T-helper 2 cell treated with Interferon-gamma antibody and Interleukin-4, amounts not matched to agents 5 μg/mL and 100 μg/mL, for 36 hours (primary cell): Measurements from ENCODE around the gene PTPN1.

Experiments
- DNase-seq: peaks from one replicate; pipeline ENCODE4 v3.0.0; 2021; ENCODE audit warnings: low spot score
- H3K27ac Mint-ChIP-seq: one replicate; pipeline ENCODE4 v1.8.0; 2021; ENCODE audit warnings: mild to moderate bottlenecking, mixed read lengths
- H3K27me3 Mint-ChIP-seq: one replicate; pipeline ENCODE4 v1.8.0; 2021; ENCODE audit warnings: low read depth, mixed read lengths
- H3K36me3 Mint-ChIP-seq: one replicate; pipeline ENCODE4 v1.8.0; 2021; ENCODE audit warnings: low read depth, mixed read lengths
- H3K4me1 Mint-ChIP-seq: one replicate; pipeline ENCODE4 v1.8.0; 2021; ENCODE audit warnings: low read depth, mixed read lengths
- H3K4me3 Mint-ChIP-seq: one replicate; pipeline ENCODE4 v1.8.0; 2022; ENCODE audit warnings: mild to moderate bottlenecking, moderate library complexity, mixed read lengths
- H3K9me3 Mint-ChIP-seq: one replicate; pipeline ENCODE4 v1.8.0; 2021; ENCODE audit warnings: mixed read lengths

The PTPN1 gene

GRCh38 chr20:50602432-50603088 lies 92.4 kb downstream of the PTPN1 start:
- no peaks in the 10 kb centered on the region for H3K36me3 Mint-ChIP-seq
- DNase-seq, result no peak
- peaks cover 2% of the 10 kb centered on the region for H3K27me3 Mint-ChIP-seq
- no peaks in the 10 kb centered on the region for H3K4me1 Mint-ChIP-seq
- no peak overlapping the region for H3K4me3 Mint-ChIP-seq
- H3K27ac Mint-ChIP-seq, result no peak overlapping the region
- H3K9me3 Mint-ChIP-seq, result no peaks in the 10 kb centered on the region

- Mint-ChIP-seq H3K27ac (no peak overlapping the region), H3K27me3 (peaks cover 2% of the 10 kb centered on the region), H3K4me3 (no peak overlapping the region), H3K4me1 (no peaks in the 10 kb centered on the region), H3K9me3 (no peaks in the 10 kb centered on the region), H3K36me3 (no peaks in the 10 kb centered on the region)
- no peak for DNase-seq
These were observed 94.3 kb downstream of the PTPN1 start for GRCh38 chr20:50604451-50604850.

- DNase-seq, result no peak
- Mint-ChIP-seq H3K27ac (no peak overlapping the region), H3K4me3 (no peak overlapping the region), H3K36me3 (no peaks in the 10 kb centered on the region), H3K9me3 (no peaks in the 10 kb centered on the region), H3K4me1 (no peaks in the 10 kb centered on the region), H3K27me3 (peaks cover 2% of the 10 kb centered on the region)
These were observed 95.0 kb downstream of the PTPN1 start for GRCh38 chr20:50605136-50605535.

- DNase-seq, result no peak
- Mint-ChIP-seq H3K4me1 (no peaks in the 10 kb centered on the region), H3K4me3 (no peak overlapping the region), H3K9me3 (no peaks in the 10 kb centered on the region), H3K27ac (no peak overlapping the region), H3K36me3 (no peaks in the 10 kb centered on the region), H3K27me3 (no peaks in the 10 kb centered on the region)
These were observed 97.3 kb downstream of the PTPN1 start for GRCh38 chr20:50607436-50607835.

GRCh38 chr20:50607850-50608749 lies 97.9 kb downstream of the PTPN1 start:
- H3K27ac Mint-ChIP-seq, result no peak overlapping the region
- no peaks in the 10 kb centered on the region for H3K9me3 Mint-ChIP-seq
- H3K4me1 Mint-ChIP-seq, result no peaks in the 10 kb centered on the region
- no peak overlapping the region for H3K4me3 Mint-ChIP-seq
- DNase-seq, result no peak
- H3K27me3 Mint-ChIP-seq, result no peaks in the 10 kb centered on the region
- H3K36me3 Mint-ChIP-seq, result no peaks in the 10 kb centered on the region

- H3K9me3 Mint-ChIP-seq, result no peaks in the 10 kb centered on the region
- no peaks in the 10 kb centered on the region for H3K36me3 Mint-ChIP-seq
- no peak overlapping the region for H3K27ac Mint-ChIP-seq
- H3K4me3 Mint-ChIP-seq, result no peak overlapping the region
- DNase-seq, result no peak
- no peaks in the 10 kb centered on the region for H3K27me3 Mint-ChIP-seq
- no peaks in the 10 kb centered on the region for H3K4me1 Mint-ChIP-seq
These were observed 98.5 kb downstream of the PTPN1 start for GRCh38 chr20:50608750-50609104.

GRCh38 chr20:50609438-50609989 lies 99.3 kb downstream of the PTPN1 start:
- no peak for DNase-seq
- Mint-ChIP-seq H3K27me3 (no peaks in the 10 kb centered on the region), H3K4me3 (no peak overlapping the region), H3K4me1 (no peaks in the 10 kb centered on the region), H3K36me3 (no peaks in the 10 kb centered on the region), H3K27ac (no peak overlapping the region), H3K9me3 (no peaks in the 10 kb centered on the region)

GRCh38 chr20:50610212-50610718 lies 100.1 kb downstream of the PTPN1 start:
- H3K4me3 Mint-ChIP-seq, result no peak overlapping the region
- no peaks in the 10 kb centered on the region for H3K36me3 Mint-ChIP-seq
- H3K4me1 Mint-ChIP-seq, result no peaks in the 10 kb centered on the region
- H3K9me3 Mint-ChIP-seq, result no peaks in the 10 kb centered on the region
- H3K27me3 Mint-ChIP-seq, result no peaks in the 10 kb centered on the region
- no peak for DNase-seq
- no peak overlapping the region for H3K27ac Mint-ChIP-seq

GRCh38 chr20:50611128-50611810 lies 101.1 kb downstream of the PTPN1 start:
- Mint-ChIP-seq H3K27me3 (no peaks in the 10 kb centered on the region), H3K4me1 (no peaks in the 10 kb centered on the region), H3K9me3 (no peaks in the 10 kb centered on the region), H3K36me3 (no peaks in the 10 kb centered on the region), H3K4me3 (no peak overlapping the region), H3K27ac (no peak overlapping the region)
- DNase-seq, result no peak

- no peaks in the 10 kb centered on the region for H3K36me3 Mint-ChIP-seq
- H3K27ac Mint-ChIP-seq, result no peak overlapping the region
- no peaks in the 10 kb centered on the region for H3K9me3 Mint-ChIP-seq
- no peak for DNase-seq
- H3K4me1 Mint-ChIP-seq, result no peaks in the 10 kb centered on the region
- H3K27me3 Mint-ChIP-seq, result no peaks in the 10 kb centered on the region
- no peak overlapping the region for H3K4me3 Mint-ChIP-seq
These were observed 103.4 kb downstream of the PTPN1 start for GRCh38 chr20:50613438-50614169.

GRCh38 chr20:50615407-50615806 lies 105.2 kb downstream of the PTPN1 start:
- Mint-ChIP-seq H3K9me3 (peaks cover 4% of the 10 kb centered on the region), H3K27ac (no peak overlapping the region), H3K27me3 (no peaks in the 10 kb centered on the region), H3K36me3 (no peaks in the 10 kb centered on the region), H3K4me1 (no peaks in the 10 kb centered on the region), H3K4me3 (no peak overlapping the region)
- no peak for DNase-seq

- H3K36me3 Mint-ChIP-seq, result no peaks in the 10 kb centered on the region
- no peak for DNase-seq
- H3K9me3 Mint-ChIP-seq, result peaks cover 13% of the 10 kb centered on the region
- no peaks in the 10 kb centered on the region for H3K27me3 Mint-ChIP-seq
- H3K27ac Mint-ChIP-seq, result no peak overlapping the region
- no peak overlapping the region for H3K4me3 Mint-ChIP-seq
- no peaks in the 10 kb centered on the region for H3K4me1 Mint-ChIP-seq
These were observed 106.8 kb downstream of the PTPN1 start for GRCh38 chr20:50617022-50617421.

- Mint-ChIP-seq H3K4me1 (no peaks in the 10 kb centered on the region), H3K9me3 (peaks cover 13% of the 10 kb centered on the region), H3K4me3 (no peak overlapping the region), H3K36me3 (no peaks in the 10 kb centered on the region), H3K27me3 (no peaks in the 10 kb centered on the region), H3K27ac (no peak overlapping the region)
- DNase-seq, result no peak
These were observed 108.4 kb downstream of the PTPN1 start for GRCh38 chr20:50618537-50618936.
